Measurements from ENCODE around the gene ARNT2. TPM values are rescaled to one million over a fixed set of nuclear protein-coding genes. Genes with fewer than 3 reads are reported as not detected.

The ARNT2 gene
- total RNA-seq, 1 donor from 2014 or later: 8.1 TPM

DNA sequence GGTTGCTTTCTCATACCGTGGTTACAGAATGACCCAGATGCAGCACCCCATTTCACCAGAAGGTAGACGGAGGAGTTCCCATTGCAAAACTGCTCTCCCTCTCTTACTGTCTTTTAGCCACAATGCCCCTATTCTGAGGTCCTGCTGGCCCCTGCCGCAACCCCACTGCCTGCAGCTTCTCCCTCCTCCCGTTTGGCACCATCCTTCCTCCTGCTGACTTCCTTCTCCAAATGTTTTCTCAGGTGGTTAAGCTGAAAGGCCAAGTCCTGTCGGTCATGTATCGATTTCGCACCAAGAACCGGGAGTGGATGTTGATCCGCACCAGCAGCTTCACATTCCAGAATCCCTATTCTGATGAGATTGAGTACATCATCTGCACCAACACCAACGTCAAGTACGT lies 158.7 kb downstream of the ARNT2 start:
- Histone ChIP-seq H3K27me3 (no peaks in the 10 kb centered on the region), H3K27ac (no peak overlapping the region), H3K9me3 (no peaks in the 10 kb centered on the region), H3K4me3 (no peak overlapping the region), H3K36me3 (no peaks in the 10 kb centered on the region), H3K4me1 (no peaks in the 10 kb centered on the region)
- no peak for TF ChIP-seq CTCF (IDR thresholded peaks at IDR 0.05)
- intact Hi-C loops (cut with DNase I): loop anchor here (10.0 kb wide), 1 partner anchor 108 kb away; no protein-coding TSS in a partner anchor
- DNase-seq (ENCODE audit: extremely low spot score in 2 of 2): peak in 1 of 2 donors; percentile 60

DNA sequence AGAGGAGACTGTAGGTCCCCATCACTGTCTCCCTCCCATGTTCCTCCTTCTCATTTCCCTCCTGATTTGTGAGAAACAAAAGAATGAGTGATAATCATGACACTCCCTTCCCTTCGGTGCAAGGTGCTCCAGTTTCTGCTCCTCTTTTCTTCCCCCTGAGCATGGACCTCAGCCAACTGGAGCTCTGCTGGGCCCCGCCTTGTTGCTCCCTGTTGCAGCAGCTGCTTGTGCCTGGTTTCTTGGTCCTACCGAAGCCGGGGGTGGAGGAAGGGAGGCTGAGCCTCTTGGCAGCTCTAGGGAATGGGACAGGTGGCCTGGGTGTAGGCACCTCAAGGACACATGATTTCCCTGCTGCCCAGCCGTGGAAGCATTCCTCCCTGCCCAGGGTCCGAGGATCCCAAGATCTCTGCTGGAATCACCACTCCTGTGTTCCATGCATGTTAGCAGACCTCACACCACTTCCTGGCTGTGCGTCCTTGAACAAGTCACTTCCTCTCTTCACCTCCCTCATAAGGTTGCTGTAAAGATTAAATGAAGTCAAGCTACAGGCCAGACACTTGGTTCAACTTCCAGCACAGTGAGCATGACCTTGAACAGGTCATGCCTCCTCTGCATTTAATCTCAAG lies 159.3 kb downstream of the ARNT2 start:
- no peaks in the 10 kb centered on the region for H3K27me3 ChIP-seq
- H3K4me3 ChIP-seq: no peak overlapping the region
- intact Hi-C loops (cut with DNase I): loop anchor here (10.0 kb wide), 1 partner anchor 109 kb away; no protein-coding TSS in a partner anchor
- TF ChIP-seq CTCF (IDR thresholded peaks at IDR 0.05) (no peak), POLR2A (IDR thresholded peaks at IDR 0.05) (no peak), POLR2AphosphoS5 (IDR thresholded peaks at IDR 0.05; ENCODE audit: insufficient read depth in 1 of 2, low read depth in 1 of 2) (no peak)
- H3K4me1 ChIP-seq: no peaks in the 10 kb centered on the region
- H3K9me3 ChIP-seq: no peaks in the 10 kb centered on the region
- no peaks in the 10 kb centered on the region for H3K36me3 ChIP-seq
- no peak overlapping the region for H3K27ac ChIP-seq
- DNase-seq (ENCODE audit: extremely low spot score in 2 of 2): peak in 1 of 2 donors; percentile 77

GRCh38 chr15:80564056-80564455 lies 159.9 kb downstream of the ARNT2 start:
- DNase-seq (ENCODE audit: extremely low spot score in 2 of 2): peak in 1 of 2 donors; percentile 58
- no peak for TF ChIP-seq POLR2AphosphoS5 (IDR thresholded peaks at IDR 0.05; ENCODE audit: insufficient read depth in 1 of 2, low read depth in 1 of 2)
- TF ChIP-seq POLR2A (IDR thresholded peaks at IDR 0.05): no peak
- TF ChIP-seq CTCF (IDR thresholded peaks at IDR 0.05): no peak
- no peaks in the 10 kb centered on the region for H3K9me3 ChIP-seq
- intact Hi-C loops (cut with DNase I): loop anchor here (10.0 kb wide), 1 partner anchor 109 kb away; no protein-coding TSS in a partner anchor
- no peak overlapping the region for H3K27ac ChIP-seq
- no peaks in the 10 kb centered on the region for H3K36me3 ChIP-seq
- H3K27me3 ChIP-seq: no peaks in the 10 kb centered on the region
- H3K4me1 ChIP-seq: no peaks in the 10 kb centered on the region
- H3K4me3 ChIP-seq: no peak overlapping the region

GRCh38 chr15:80565398-80565797 lies 161.2 kb downstream of the ARNT2 start:
- Histone ChIP-seq H3K36me3 (no peaks in the 10 kb centered on the region), H3K9me3 (no peaks in the 10 kb centered on the region), H3K27me3 (no peaks in the 10 kb centered on the region), H3K27ac (no peak overlapping the region), H3K4me3 (no peak overlapping the region), H3K4me1 (no peaks in the 10 kb centered on the region)
- DNase-seq (ENCODE audit: extremely low spot score in 2 of 2): no peak
- TF ChIP-seq POLR2A (IDR thresholded peaks at IDR 0.05) (no peak), CTCF (IDR thresholded peaks at IDR 0.05) (no peak), POLR2AphosphoS5 (IDR thresholded peaks at IDR 0.05; ENCODE audit: insufficient read depth in 1 of 2, low read depth in 1 of 2) (no peak)
- intact Hi-C loops (cut with DNase I): loop anchor here (5.0 to 10.0 kb wide), 3 partner anchors 37 to 212 kb away; partner anchors contain the start of gene CEMIP

- Histone ChIP-seq H3K27me3 (no peaks in the 10 kb centered on the region), H3K4me1 (no peaks in the 10 kb centered on the region), H3K9me3 (no peaks in the 10 kb centered on the region), H3K36me3 (no peaks in the 10 kb centered on the region), H3K4me3 (no peak overlapping the region), H3K27ac (no peak overlapping the region)
- DNase-seq (ENCODE audit: extremely low spot score in 2 of 2): peak; percentile 19 to 74
- TF ChIP-seq POLR2AphosphoS5 (IDR thresholded peaks at IDR 0.05; ENCODE audit: insufficient read depth in 1 of 2, low read depth in 1 of 2) (no peak), POLR2A (IDR thresholded peaks at IDR 0.05) (no peak), CTCF (IDR thresholded peaks at IDR 0.05) (no peak)
- intact Hi-C loops (cut with DNase I): loop anchor here (2.0 to 10.0 kb wide), 4 partner anchors 36 to 405 kb away; partner anchors contain the start of gene CEMIP
These were observed 161.8 kb downstream of the ARNT2 start for GRCh38 chr15:80565988-80566387.

Measured in vagina (tissue), 2 donors.